GM12878 (cell line): ENCODE data around the gene SMCO4. TPM values are rescaled to one million over a fixed set of nuclear protein-coding genes. Genes with fewer than 3 reads are reported as not detected.

Source experiments
- ATAC-seq: fragments of 200-7000 bp; cut with Tn5 transposase; 3 replicates; pipeline ENCODE4 v1.9.1; 2020; ENCODE audit warnings: mild to moderate bottlenecking, moderate library complexity
- BruUV-seq: library from RNA; stranded (reverse); fragments of 400-500 nt; replicated peaks from 2 replicates; lab custom pipeline; 2021; lab: Mats Ljungman, UMichigan
- CTCF ChIA-PET: fragments of 300-600 bp; sonication (Branson Sonifier 250); formaldehyde crosslinking; extraction: SDS; loops from one replicate; lab custom pipeline; 2021; ENCODE audit warnings: inconsistent platforms; lab: Yijun Ruan, JAX
- POLR2A ChIA-PET: fragments of 350-600 bp; formaldehyde crosslinking; extraction: SDS; loops from one replicate; lab custom pipeline; 2021; ENCODE audit warnings: inconsistent platforms; lab: Charles Lee
- RAD21 ChIA-PET: fragments of 300-600 bp; sonication (Branson Sonifier 250); formaldehyde crosslinking; loops from one replicate; lab custom pipeline; 2023; ENCODE audit warnings: antibody characterized with exemption; ENCODE audit not compliant: unreplicated experiment; lab: Charles Lee
- SMC1A ChIA-PET: fragments of 300-600 bp; sonication (Branson Sonifier 250); formaldehyde crosslinking; loops from one replicate; lab custom pipeline; 2023; ENCODE audit not compliant: unreplicated experiment, uncharacterized antibody; lab: Charles Lee
- DNase-seq: peaks from one replicate; pipeline ENCODE4 v3.0.0-alpha.2; 2011; ENCODE audit warnings: low read depth, low spot score
- FAIRE-seq: peaks from 3 replicates; lab custom pipeline; 2011; peaks lifted over from hg19 to GRCh38; lab: Jason Lieb, UNC
- H2AFZ ChIP-seq: 2 replicates; pipeline ENCODE4 v1.6.0; 2011; ENCODE audit warnings: low read depth, low read length, control low read depth; ENCODE audit not compliant: control insufficient read depth
- H3K27ac ChIP-seq: 2 replicates; pipeline ENCODE4 v1.5.1; 2011; ENCODE audit warnings: control low read depth; ENCODE audit not compliant: control insufficient read depth, insufficient read depth
- H3K27me3 ChIP-seq, 2 experiments: replicated peaks in 1 of 2; 2 replicates each; pipeline versions ENCODE4 v1.6.0 to v1.6.1; 2011; ENCODE audit warnings: low read length in 1 of 2; ENCODE audit not compliant: control insufficient read depth in 2 of 2, insufficient read depth in 2 of 2
- H3K36me3 ChIP-seq, 2 experiments: 2 replicates each; pipeline ENCODE4 v1.5.1; 2011; ENCODE audit warnings: low read length in 1 of 2; ENCODE audit not compliant: control insufficient read depth in 2 of 2, insufficient read depth in 2 of 2
- H3K4me1 ChIP-seq: 2 replicates; pipeline ENCODE4 v1.6.1; 2011; ENCODE audit warnings: mild to moderate bottlenecking, low read length, moderate library complexity, mixed read lengths; ENCODE audit not compliant: control insufficient read depth, insufficient read depth
- H3K4me2 ChIP-seq: 2 replicates; pipeline ENCODE4 v1.6.0; 2011; ENCODE audit warnings: control low read depth; ENCODE audit not compliant: control insufficient read depth, insufficient read depth
- H3K4me3 ChIP-seq: fragments of 200-600 bp; sonication (generic); 2 replicates; pipeline ENCODE4 v1.5.1; 2016
- H3K79me2 ChIP-seq: 2 replicates; pipeline ENCODE4 v1.6.0; 2011; ENCODE audit warnings: low read length; ENCODE audit not compliant: control insufficient read depth, insufficient read depth
- H3K9ac ChIP-seq: 2 replicates; pipeline ENCODE4 v1.8.0; 2011; ENCODE audit warnings: low read length, control low read depth, mixed read lengths; ENCODE audit not compliant: control insufficient read depth, insufficient read depth
- H3K9me3 ChIP-seq: replicated peaks from 3 replicates; pipeline ENCODE4 v1.5.1; 2011; ENCODE audit warnings: mild to moderate bottlenecking, low read length; ENCODE audit not compliant: control insufficient read depth, insufficient read depth
- H4K20me1 ChIP-seq: 2 replicates; pipeline ENCODE4 v1.6.0; 2011; ENCODE audit not compliant: control insufficient read depth, insufficient read depth
- ASH2L ChIP-seq: fragments of 300-600, 200-600 bp; sonication (generic); IDR thresholded peaks from 2 replicates; pipeline ENCODE4 v1.6.1; 2017; ENCODE audit warnings: low read depth, mild to moderate bottlenecking, borderline replicate concordance
- CHD4 ChIP-seq: fragments of 200-600 bp; sonication (generic); IDR thresholded peaks from 2 replicates; pipeline ENCODE4 v1.6.1; 2016; ENCODE audit warnings: mild to moderate bottlenecking
- EZH2 ChIP-seq: IDR thresholded peaks from 2 replicates; pipeline ENCODE4 v1.6.1; 2012; ENCODE audit warnings: low read depth, mild to moderate bottlenecking, control low read depth, inconsistent platforms, low read length, borderline replicate concordance; ENCODE audit not compliant: control insufficient read depth
- FOXM1 ChIP-seq: IDR thresholded peaks from 2 replicates; pipeline ENCODE4 v1.6.1; 2012; ENCODE audit warnings: low read depth, mild to moderate bottlenecking, inconsistent platforms, low read length, moderate library complexity
- MTA3 ChIP-seq: IDR thresholded peaks from 2 replicates; pipeline ENCODE4 v1.6.1; 2012; ENCODE audit warnings: low read length, inconsistent platforms, borderline replicate concordance
- PML ChIP-seq: IDR thresholded peaks from 2 replicates; pipeline ENCODE4 v1.6.1; 2012; ENCODE audit warnings: low read length, inconsistent platforms
- POLR2AphosphoS5 ChIP-seq: IDR thresholded peaks from 2 replicates; pipeline ENCODE4 v1.6.1; 2011; ENCODE audit warnings: mild to moderate bottlenecking, low read length, inconsistent platforms
- RB1 ChIP-seq: fragments of 450-650 bp; formaldehyde crosslinking; IDR thresholded peaks from 2 replicates; pipeline ENCODE4 v1.6.1; 2017; ENCODE audit warnings: mild to moderate bottlenecking, borderline replicate concordance
- ZNF687 ChIP-seq: fragments of 450-650 bp; IDR thresholded peaks from 2 replicates; pipeline ENCODE4 v1.6.1; 2017; ENCODE audit warnings: mild to moderate bottlenecking, moderate library complexity
- ZZZ3 ChIP-seq: IDR thresholded peaks from 2 replicates; pipeline ENCODE4 v1.6.1; 2011; ENCODE audit warnings: low read depth; ENCODE audit not compliant: control insufficient read depth, insufficient read length
- WGBS: methylation state at CpG from one replicate; pipeline ENCODE4 v1.1.6; 2016; ENCODE audit warnings: low lambda C conversion rate; ENCODE audit not compliant: insufficient replicate concordance, insufficient coverage; ENCODE audit errors: missing lambda C conversion rate; 5-methylcytosine and 5-hydroxymethylcytosine counted together
- in situ Hi-C: fragments of 300-500 bp; cut with MboI; formaldehyde crosslinking; loops from 9 replicates; pipeline ENCODE4 v1.14.3; 2018; ENCODE audit warnings: mixed read lengths
- intact Hi-C: fragments of 100-400 bp; cut with micrococcal nuclease; formaldehyde crosslinking; loops from one replicate; pipeline ENCODE4 v1.14.2; 2022; ENCODE audit not compliant: unreplicated experiment
- polyA plus RNA-seq, 11 experiments: library from polyadenylated mRNA; depleted of rRNA in 4 of 11; unstranded in 6 of 11; stranded (reverse) in 5 of 11; fragments of >200 nt; fragmentation: Nextera tagmentation in 4 of 11; fragmentation: Illumina TruSeq in 1 of 11; extraction: Ambion mirVana in 4 of 11; extraction: Trizol in 1 of 11; gene quantifications; 1 replicate in 1 of 11; 2 replicates in 10 of 11; pipeline versions ENCODE4 v1.2.1 to v1.2.3, GENCODE V29; 2011 to 2016; ENCODE audit warnings: inconsistent platforms in 2 of 11, missing spikeins in 2 of 11, low read depth in 1 of 11
- total RNA-seq, 4 experiments: library from RNA; depleted of rRNA in 3 of 4; stranded (reverse); fragments of >200 nt in 3 of 4; fragmentation: Illumina TruSeq in 1 of 4; extraction: Trizol in 1 of 4; gene quantifications; 2 replicates each; pipeline versions ENCODE4 v1.2.1 to v1.2.3, GENCODE V29; 2013 to 2021
- TF ChIP-seq, protein P1 (sequence below): IDR thresholded peaks from 2 replicates; pipeline ENCODE4 v1.6.1; 2012; ENCODE audit warnings: mild to moderate bottlenecking, low read depth, low read length
- TF ChIP-seq, protein P2 (sequence below): IDR thresholded peaks from 2 replicates; pipeline ENCODE4 v1.6.1; 2012; ENCODE audit warnings: low read depth, low read length, improper control_type of control experiment

SMCO4 gene
- total and polyA plus RNA-seq, 10 of the 15 experiments (the other 5 are each of a cell fraction or from before 2014, with no cell fraction given): 3.6 to 59.9 (median 27.9) TPM

GRCh38 chr11:93490996-93491618 lies 52.1 kb downstream of the SMCO4 start:
- Histone ChIP-seq H3K4me1 (no peaks in the 10 kb centered on the region), H2AFZ (no peak overlapping the region), H3K27ac (no peak overlapping the region), H3K4me3 (no peak overlapping the region), H3K9ac (no peak overlapping the region), H3K79me2 (no peaks in the 10 kb centered on the region), H3K4me2 (no peak overlapping the region), H4K20me1 (no peaks in the 10 kb centered on the region), H3K36me3 (peaks cover 2 to 9% of the 10 kb centered on the region in 2 experiments; a peak in 3 of 4 replicates), H3K9me3 (no peaks in the 10 kb centered on the region), H3K27me3 (no peaks in the 10 kb centered on the region)
- no peak for DNase-seq
- CTCF ChIA-PET: no interaction called here
- POLR2A ChIA-PET: no interaction called here
- in situ Hi-C loops: no loop called here
- ATAC-seq: no peak
- BruUV-seq: no TSS peak
- RAD21 ChIA-PET: interaction anchor here (0.6 kb wide), 1 partner anchor 50 kb away, joined by 3 read pairs; no protein-coding TSS in a partner anchor
- intact Hi-C loops: no loop called here
- WGBS: 58% methylated on average over 5 of the region's 5 CpGs
- no peak for FAIRE-seq
- SMC1A ChIA-PET: interaction anchor here (1.5 kb wide), 1 partner anchor 24 kb away, joined by 3 read pairs; no protein-coding TSS in a partner anchor
- no peak for TF ChIP-seq EZH2
- TF ChIP-seq, protein P1, sequence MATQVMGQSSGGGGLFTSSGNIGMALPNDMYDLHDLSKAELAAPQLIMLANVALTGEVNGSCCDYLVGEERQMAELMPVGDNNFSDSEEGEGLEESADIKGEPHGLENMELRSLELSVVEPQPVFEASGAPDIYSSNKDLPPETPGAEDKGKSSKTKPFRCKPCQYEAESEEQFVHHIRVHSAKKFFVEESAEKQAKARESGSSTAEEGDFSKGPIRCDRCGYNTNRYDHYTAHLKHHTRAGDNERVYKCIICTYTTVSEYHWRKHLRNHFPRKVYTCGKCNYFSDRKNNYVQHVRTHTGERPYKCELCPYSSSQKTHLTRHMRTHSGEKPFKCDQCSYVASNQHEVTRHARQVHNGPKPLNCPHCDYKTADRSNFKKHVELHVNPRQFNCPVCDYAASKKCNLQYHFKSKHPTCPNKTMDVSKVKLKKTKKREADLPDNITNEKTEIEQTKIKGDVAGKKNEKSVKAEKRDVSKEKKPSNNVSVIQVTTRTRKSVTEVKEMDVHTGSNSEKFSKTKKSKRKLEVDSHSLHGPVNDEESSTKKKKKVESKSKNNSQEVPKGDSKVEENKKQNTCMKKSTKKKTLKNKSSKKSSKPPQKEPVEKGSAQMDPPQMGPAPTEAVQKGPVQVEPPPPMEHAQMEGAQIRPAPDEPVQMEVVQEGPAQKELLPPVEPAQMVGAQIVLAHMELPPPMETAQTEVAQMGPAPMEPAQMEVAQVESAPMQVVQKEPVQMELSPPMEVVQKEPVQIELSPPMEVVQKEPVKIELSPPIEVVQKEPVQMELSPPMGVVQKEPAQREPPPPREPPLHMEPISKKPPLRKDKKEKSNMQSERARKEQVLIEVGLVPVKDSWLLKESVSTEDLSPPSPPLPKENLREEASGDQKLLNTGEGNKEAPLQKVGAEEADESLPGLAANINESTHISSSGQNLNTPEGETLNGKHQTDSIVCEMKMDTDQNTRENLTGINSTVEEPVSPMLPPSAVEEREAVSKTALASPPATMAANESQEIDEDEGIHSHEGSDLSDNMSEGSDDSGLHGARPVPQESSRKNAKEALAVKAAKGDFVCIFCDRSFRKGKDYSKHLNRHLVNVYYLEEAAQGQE: no peak
- TF ChIP-seq, protein P2, sequence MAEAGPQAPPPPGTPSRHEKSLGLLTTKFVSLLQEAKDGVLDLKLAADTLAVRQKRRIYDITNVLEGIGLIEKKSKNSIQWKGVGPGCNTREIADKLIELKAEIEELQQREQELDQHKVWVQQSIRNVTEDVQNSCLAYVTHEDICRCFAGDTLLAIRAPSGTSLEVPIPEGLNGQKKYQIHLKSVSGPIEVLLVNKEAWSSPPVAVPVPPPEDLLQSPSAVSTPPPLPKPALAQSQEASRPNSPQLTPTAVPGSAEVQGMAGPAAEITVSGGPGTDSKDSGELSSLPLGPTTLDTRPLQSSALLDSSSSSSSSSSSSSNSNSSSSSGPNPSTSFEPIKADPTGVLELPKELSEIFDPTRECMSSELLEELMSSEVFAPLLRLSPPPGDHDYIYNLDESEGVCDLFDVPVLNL: no peak
- TF ChIP-seq POLR2AphosphoS5: no peak
- TF ChIP-seq PML: no peak
- TF ChIP-seq ZZZ3: no peak
- no peak for TF ChIP-seq RB1
- TF ChIP-seq FOXM1: no peak
- no peak for TF ChIP-seq ZNF687
- TF ChIP-seq ASH2L: no peak
- no peak for TF ChIP-seq CHD4
- TF ChIP-seq MTA3: no peak
